ENCODE data around the gene MBD2. TPM values are rescaled to one million over a fixed set of nuclear protein-coding genes. Genes with fewer than 3 reads are reported as not detected.
A peak's percentile ranks its signal among the peaks of the same experiment; 100 is the strongest.

Gene MBD2
- total and polyA plus RNA-seq, 7 donors, result 16.0 to 44.7 (median 26.9) TPM

DNA sequence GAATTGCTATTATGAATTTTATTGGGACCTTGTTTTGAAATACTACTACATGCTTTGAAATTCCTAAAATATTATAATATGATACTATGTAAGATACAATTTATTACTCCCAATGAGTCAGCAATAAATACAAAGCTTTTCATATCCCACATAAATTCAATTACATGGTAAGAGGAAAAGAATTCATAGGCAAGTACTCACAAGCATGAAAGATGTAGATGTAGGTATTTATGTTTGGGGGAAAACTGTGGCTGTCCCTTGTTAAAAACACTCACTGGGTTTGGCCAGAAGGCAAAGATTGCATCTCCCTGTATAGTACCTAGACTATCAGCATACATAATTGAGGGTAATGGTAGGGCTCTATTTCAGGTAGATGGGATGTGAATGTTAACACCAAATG lies 90.4 kb downstream of the MBD2 start:
- no peaks in the 10 kb centered on the region for H3K27me3 ChIP-seq (ENCODE audit: insufficient read depth in 3 of 3, low read length in 2 of 3)
- TF ChIP-seq, protein P1, sequence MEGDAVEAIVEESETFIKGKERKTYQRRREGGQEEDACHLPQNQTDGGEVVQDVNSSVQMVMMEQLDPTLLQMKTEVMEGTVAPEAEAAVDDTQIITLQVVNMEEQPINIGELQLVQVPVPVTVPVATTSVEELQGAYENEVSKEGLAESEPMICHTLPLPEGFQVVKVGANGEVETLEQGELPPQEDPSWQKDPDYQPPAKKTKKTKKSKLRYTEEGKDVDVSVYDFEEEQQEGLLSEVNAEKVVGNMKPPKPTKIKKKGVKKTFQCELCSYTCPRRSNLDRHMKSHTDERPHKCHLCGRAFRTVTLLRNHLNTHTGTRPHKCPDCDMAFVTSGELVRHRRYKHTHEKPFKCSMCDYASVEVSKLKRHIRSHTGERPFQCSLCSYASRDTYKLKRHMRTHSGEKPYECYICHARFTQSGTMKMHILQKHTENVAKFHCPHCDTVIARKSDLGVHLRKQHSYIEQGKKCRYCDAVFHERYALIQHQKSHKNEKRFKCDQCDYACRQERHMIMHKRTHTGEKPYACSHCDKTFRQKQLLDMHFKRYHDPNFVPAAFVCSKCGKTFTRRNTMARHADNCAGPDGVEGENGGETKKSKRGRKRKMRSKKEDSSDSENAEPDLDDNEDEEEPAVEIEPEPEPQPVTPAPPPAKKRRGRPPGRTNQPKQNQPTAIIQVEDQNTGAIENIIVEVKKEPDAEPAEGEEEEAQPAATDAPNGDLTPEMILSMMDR (IDR thresholded peaks at IDR 0.05), result no peak
- no peaks in the 10 kb centered on the region for H3K36me3 ChIP-seq (ENCODE audit: insufficient read depth in 1 of 2, low read depth in 1 of 2)
- no peak overlapping the region for H3K4me3 ChIP-seq
- ATAC-seq, result no peak
- intact Hi-C loops (cut with DNase I), result no loop called here
- no peaks in the 10 kb centered on the region for H3K4me1 ChIP-seq
- H3K9me3 ChIP-seq, result no peaks in the 10 kb centered on the region
- no peak overlapping the region for H3K27ac ChIP-seq
- DNase-seq, result no peak

- Histone ChIP-seq H3K9me3 (no peaks in the 10 kb centered on the region), H3K36me3 (ENCODE audit: insufficient read depth in 1 of 2, low read depth in 1 of 2) (no peaks in the 10 kb centered on the region), H3K4me1 (no peaks in the 10 kb centered on the region), H3K4me3 (no peak overlapping the region), H3K27ac (no peak overlapping the region), H3K27me3 (ENCODE audit: insufficient read depth in 3 of 3, low read length in 2 of 3) (no peaks in the 10 kb centered on the region)
- intact Hi-C loops (cut with DNase I), result no loop called here
- TF ChIP-seq, protein P1 (IDR thresholded peaks at IDR 0.05), result no peak
- ATAC-seq (no peak), DNase-seq (no peak)
Measured at GRCh38 chr18:54130631-54131030, 93.8 kb downstream of the MBD2 start.

DNA sequence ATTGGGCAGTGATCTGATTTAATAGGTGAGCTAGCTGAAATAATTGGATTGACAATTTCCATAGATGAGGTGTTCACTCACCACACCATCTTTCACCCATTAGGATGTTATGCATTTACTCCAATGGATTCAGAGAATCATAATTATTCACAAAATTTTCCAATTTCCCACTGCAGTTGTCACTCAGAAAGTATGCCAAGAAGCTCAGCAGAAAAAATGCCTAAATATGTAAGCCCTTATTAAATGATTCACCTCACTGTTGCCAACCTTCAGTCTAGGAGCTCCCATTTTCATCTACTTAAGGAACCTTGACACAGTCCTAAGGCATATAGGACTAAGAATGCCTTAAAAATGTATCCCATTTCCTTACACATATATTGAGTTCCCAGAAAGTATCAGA lies 94.3 kb downstream of the MBD2 start:
- TF ChIP-seq, protein P1 (IDR thresholded peaks at IDR 0.05), result no peak
- no peak for DNase-seq
- ATAC-seq, result no peak
- Histone ChIP-seq H3K9me3 (no peaks in the 10 kb centered on the region), H3K4me3 (no peak overlapping the region), H3K27ac (no peak overlapping the region), H3K4me1 (no peaks in the 10 kb centered on the region), H3K27me3 (ENCODE audit: insufficient read depth in 3 of 3, low read length in 2 of 3) (no peaks in the 10 kb centered on the region), H3K36me3 (ENCODE audit: insufficient read depth in 1 of 2, low read depth in 1 of 2) (no peaks in the 10 kb centered on the region)
- intact Hi-C loops (cut with DNase I), result no loop called here

- no peaks in the 10 kb centered on the region for H3K4me1 ChIP-seq
- H3K4me3 ChIP-seq, result no peak overlapping the region
- TF ChIP-seq, protein P1 (IDR thresholded peaks at IDR 0.05), result no peak
- 72 to 79% (median 77%) methylated on average over 4 of the region's 4 CpGs for WGBS, 3 donors
- H3K27ac ChIP-seq, result no peak overlapping the region
- intact Hi-C loops (cut with DNase I), result loop anchor here (5.0 to 10.0 kb wide), 2 partner anchors 432 to 565 kb away; no protein-coding TSS in a partner anchor
- ATAC-seq (no peak), DNase-seq (no peak)
- no peaks in the 10 kb centered on the region for H3K9me3 ChIP-seq
- no peaks in the 10 kb centered on the region for H3K27me3 ChIP-seq (ENCODE audit: insufficient read depth in 3 of 3, low read length in 2 of 3)
- H3K36me3 ChIP-seq (ENCODE audit: insufficient read depth in 1 of 2, low read depth in 1 of 2), result no peaks in the 10 kb centered on the region
Measured at GRCh38 chr18:54129448-54130067, 94.9 kb downstream of the MBD2 start.

DNA sequence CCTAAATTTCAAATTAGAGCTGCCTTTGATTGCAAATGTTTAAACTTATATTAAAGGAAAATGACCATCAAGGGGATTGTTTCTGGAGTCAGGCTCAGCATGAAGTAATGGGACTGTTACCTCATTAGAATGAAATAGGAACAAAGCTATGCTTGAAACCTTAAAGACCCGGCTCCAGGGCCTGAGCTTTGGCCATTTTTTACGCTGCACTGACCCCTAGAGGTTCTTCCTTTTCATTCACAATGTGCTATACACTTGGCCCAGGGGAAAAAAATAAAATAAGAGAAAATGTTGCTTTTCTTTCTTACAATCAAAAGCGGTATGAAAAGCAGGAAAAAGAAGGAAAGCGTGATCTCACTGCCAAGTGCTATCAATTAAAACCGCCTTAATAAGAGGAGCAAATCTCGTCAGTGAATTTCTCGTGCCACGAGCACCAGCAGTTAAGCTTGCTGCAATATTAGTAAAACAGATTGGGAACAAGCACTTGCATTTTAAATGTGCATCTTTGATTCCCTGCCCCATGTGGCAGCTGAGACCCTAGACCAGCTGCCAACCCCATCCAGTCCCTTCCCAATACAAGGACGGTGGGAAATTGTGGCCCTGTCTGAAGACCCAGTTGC lies 96.6 kb downstream of the MBD2 start:
- no peak overlapping the region for H3K4me3 ChIP-seq
- no peak for ATAC-seq
- H3K27me3 ChIP-seq (ENCODE audit: insufficient read depth in 3 of 3, low read length in 2 of 3), result no peaks in the 10 kb centered on the region
- DNase-seq, result no peak
- H3K36me3 ChIP-seq (ENCODE audit: insufficient read depth in 1 of 2, low read depth in 1 of 2), result no peaks in the 10 kb centered on the region
- no peaks in the 10 kb centered on the region for H3K4me1 ChIP-seq
- H3K27ac ChIP-seq, result no peak overlapping the region
- TF ChIP-seq, protein P1 (IDR thresholded peaks at IDR 0.05), result peak; percentile 33
- no peaks in the 10 kb centered on the region for H3K9me3 ChIP-seq
- WGBS, 3 donors, result 70 to 71% (median 70%) methylated on average over 9 of the region's 9 CpGs
- intact Hi-C loops (cut with DNase I), result loop anchor here (5.0 to 10.0 kb wide), 2 partner anchors 431 to 563 kb away; no protein-coding TSS in a partner anchor

Measured in psoas muscle (tissue), 8 donors.